HCT116 (cell line): Measurements from ENCODE around the gene FAM83E. TPM values are rescaled to one million over a fixed set of nuclear protein-coding genes. Genes with fewer than 3 reads are reported as not detected.

ENCODE experiments used
- ATAC-seq: fragments of 200-7000 bp; cut with Tn5 transposase; 2 replicates; pipeline ENCODE4 v1.9.1; 2020; ENCODE audit warnings: mild to moderate bottlenecking, moderate library complexity
- BruUV-seq: library from RNA; stranded (reverse); fragments of 400-500 nt; replicated peaks from 2 replicates; lab custom pipeline; 2021; lab: Mats Ljungman, UMichigan
- CTCF ChIA-PET: fragments of 300-600 bp; sonication (Branson Sonifier 250); formaldehyde crosslinking; loops from one replicate; lab custom pipeline; 2021; ENCODE audit warnings: antibody characterized with exemption; lab: Charles Lee
- POLR2A ChIA-PET: fragments of 300-600, 350-600 bp; sonication (Branson Sonifier 250); formaldehyde crosslinking; loops from one replicate; lab custom pipeline; 2021; ENCODE audit warnings: antibody characterized with exemption; lab: Charles Lee
- RAD21 ChIA-PET, 2 experiments: fragments of 300-600 bp; sonication (Branson Sonifier 250); formaldehyde crosslinking; loops; one replicate each; lab custom pipeline; 2023; ENCODE audit warnings: low total read pairs in 2 of 2; ENCODE audit not compliant: uncharacterized antibody in 2 of 2, unreplicated experiment in 2 of 2, low non-redundant PET in 1 of 2; lab: Charles Lee
- DNase-seq: peaks from one replicate; pipeline ENCODE4 v3.0.0-alpha.2; 2010; ENCODE audit warnings: low read depth, low spot score
- H2AFZ ChIP-seq: fragments of 200-600 bp; shearing (Covaris generic), sonication (generic); 2 replicates; pipeline ENCODE4 v1.6.1; 2017; ENCODE audit warnings: low read depth, mixed run types, mixed read lengths, antibody characterized with exemption, low read length; ENCODE audit not compliant: poor library complexity, severe bottlenecking
- H3K27ac ChIP-seq: 2 replicates; pipeline ENCODE4 v1.5.1; 2012; ENCODE audit warnings: low read depth, low read length
- H3K27me3 ChIP-seq: fragments of 200-600 bp; sonication (generic); 2 replicates; pipeline ENCODE4 v1.6.1; 2016; ENCODE audit warnings: mixed run types, low read length, mixed read lengths; ENCODE audit not compliant: insufficient read depth
- H3K36me3 ChIP-seq, 2 experiments: fragments of 200-500 bp in 1 of 2; fragments of 200-600 bp in 1 of 2; sonication (Bioruptor generic) in 1 of 2; sonication (generic) in 1 of 2; 2 replicates each; pipeline versions ENCODE4 v1.5.1 to v1.6.1; 2014 to 2016; ENCODE audit warnings: low read length in 2 of 2, inconsistent platforms in 1 of 2, mixed read lengths in 1 of 2, mixed run types in 1 of 2; ENCODE audit not compliant: insufficient read depth in 2 of 2, control insufficient read depth in 1 of 2
- H3K4me1 ChIP-seq, 2 experiments: fragments of 200-600 bp in 1 of 2; sonication (generic) in 1 of 2; 2 replicates each; pipeline versions ENCODE4 v1.5.1 to v1.6.1; 2012 to 2017; ENCODE audit warnings: low read length in 2 of 2, inconsistent platforms in 1 of 2, mild to moderate bottlenecking in 1 of 2, mixed read lengths in 1 of 2, mixed run types in 1 of 2, moderate library complexity in 1 of 2; ENCODE audit not compliant: insufficient read depth in 2 of 2, control insufficient read depth in 1 of 2
- H3K4me2 ChIP-seq: fragments of 200-600 bp; sonication (generic); 2 replicates; pipeline ENCODE4 v1.6.1; 2017; ENCODE audit warnings: mixed run types, low read length, mixed read lengths
- H3K4me3 ChIP-seq, 2 experiments: fragments of 200-600 bp in 1 of 2; sonication (generic) in 1 of 2; replicated peaks in 1 of 2; 2 replicates each; pipeline ENCODE4 v1.5.1; 2011 to 2016; ENCODE audit warnings: low read length in 2 of 2, control low read depth in 1 of 2, low read depth in 1 of 2, mild to moderate bottlenecking in 1 of 2, mixed read lengths in 1 of 2, mixed run types in 1 of 2
- H3K79me2 ChIP-seq: fragments of 200-600 bp; sonication (generic); 2 replicates; pipeline ENCODE4 v1.6.1; 2017; ENCODE audit warnings: mild to moderate bottlenecking, mixed run types, low read length, moderate library complexity, mixed read lengths; ENCODE audit not compliant: insufficient read depth
- H3K9ac ChIP-seq: fragments of 200-600 bp; sonication (generic); 2 replicates; pipeline ENCODE4 v1.6.1; 2016; ENCODE audit warnings: low read length, mixed read lengths
- H3K9me2 ChIP-seq: fragments of 200-600 bp; sonication (generic), shearing (Covaris generic); 2 replicates; pipeline ENCODE4 v1.6.1; 2017; ENCODE audit warnings: mixed run types, mild to moderate bottlenecking, moderate library complexity; ENCODE audit not compliant: insufficient read depth
- H3K9me3 ChIP-seq, 2 experiments: fragments of 200-500 bp in 1 of 2; fragments of 200-600 bp in 1 of 2; sonication (Bioruptor generic) in 1 of 2; sonication (generic) in 1 of 2; 2 replicates each; pipeline ENCODE4 v1.6.1; 2014 to 2017; ENCODE audit warnings: low read length in 2 of 2, mixed read lengths in 2 of 2, inconsistent platforms in 1 of 2, low read depth in 1 of 2, mild to moderate bottlenecking in 1 of 2, mixed run types in 1 of 2, moderate library complexity in 1 of 2; ENCODE audit not compliant: control insufficient read depth in 1 of 2, insufficient read depth in 1 of 2
- H4K20me1 ChIP-seq: fragments of 200-600 bp; sonication (generic), shearing (Covaris generic); 2 replicates; pipeline ENCODE4 v1.6.1; 2017; ENCODE audit warnings: mixed run types, mild to moderate bottlenecking, moderate library complexity; ENCODE audit not compliant: insufficient read depth
- SIN3A ChIP-seq: IDR thresholded peaks from 2 replicates; pipeline ENCODE4 v1.6.1; 2012; ENCODE audit warnings: low read depth
- intact Hi-C: fragments of 100-400 bp; cut with micrococcal nuclease; formaldehyde crosslinking; loops from 2 replicates; pipeline ENCODE4 v1.10.0; 2022
- total RNA-seq: library from RNA; stranded (reverse); gene quantifications from one replicate; pipeline ENCODE4 v1.2.1, GENCODE V29; 2021; ENCODE audit not compliant: unreplicated experiment
- TF ChIP-seq, protein P1 (sequence below), 3 experiments: fragments of 200-600 bp in 1 of 3; sonication (generic) in 1 of 3; IDR thresholded peaks in 2 of 3; conservative IDR thresholded peaks in 1 of 3; 2 replicates each; pipeline ENCODE4 v1.5.1; 2012 to 2017; ENCODE audit warnings: low read depth in 2 of 3, low read length in 2 of 3, antibody characterized with exemption in 1 of 3, borderline replicate concordance in 1 of 3, control low read depth in 1 of 3, mild to moderate bottlenecking in 1 of 3, mixed read lengths in 1 of 3, mixed run types in 1 of 3, moderate library complexity in 1 of 3; ENCODE audit not compliant: insufficient read depth in 1 of 3
- TF ChIP-seq, protein P2 (sequence below): IDR thresholded peaks from 2 replicates; pipeline ENCODE4 v1.6.1; 2011; ENCODE audit warnings: mild to moderate bottlenecking, low read length, moderate library complexity; ENCODE audit not compliant: insufficient replicate concordance; ENCODE audit errors: extremely low read depth

The FAM83E gene
- total RNA-seq, 1 experiment from 2014 or later, result 6.8 TPM

DNA sequence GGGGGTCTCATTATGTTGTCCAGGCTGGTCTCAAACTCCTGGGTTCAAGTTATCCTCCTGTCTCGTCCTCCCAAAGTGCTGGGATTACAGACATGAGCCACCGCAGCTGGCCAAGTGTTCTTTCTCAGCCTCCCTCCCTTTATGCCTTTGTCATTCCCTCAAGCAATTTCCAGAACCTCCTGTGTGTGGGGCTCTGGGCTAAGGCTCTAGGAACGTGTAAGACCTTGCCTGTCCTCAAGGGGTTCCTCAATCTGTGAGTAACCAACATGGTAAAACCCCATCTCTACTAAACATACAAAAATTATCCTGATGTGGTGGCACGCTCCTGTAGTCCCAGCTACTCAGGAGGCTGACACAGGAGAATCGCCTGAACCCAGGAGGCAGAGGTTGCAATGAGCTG, 23.9 kb downstream of the FAM83E start:
- H3K27ac ChIP-seq, result no peak overlapping the region
- no peaks in the 10 kb centered on the region for H3K36me3 ChIP-seq
- H3K4me3 ChIP-seq, result no peak overlapping the region
- ChIA-PET RAD21 (no interaction called here), POLR2A (no interaction called here), CTCF (interaction anchor here (0.8 to 2.9 kb wide), 4 partner anchors 13 to 89 kb away, joined by 3 to 10 read pairs (median 4); no protein-coding TSS in a partner anchor)
- H3K9ac ChIP-seq, result no peak overlapping the region
- intact Hi-C loops, result no loop called here
- H3K79me2 ChIP-seq, result no peaks in the 10 kb centered on the region
- ATAC-seq (peak; percentile 41; the same call in 1 of the 2 replicates), DNase-seq (no peak)
- no TSS peak for BruUV-seq
- H4K20me1 ChIP-seq, result no peaks in the 10 kb centered on the region
- H3K9me2 ChIP-seq, result no peaks in the 10 kb centered on the region
- no peak for TF ChIP-seq SIN3A
- TF ChIP-seq, protein P1, sequence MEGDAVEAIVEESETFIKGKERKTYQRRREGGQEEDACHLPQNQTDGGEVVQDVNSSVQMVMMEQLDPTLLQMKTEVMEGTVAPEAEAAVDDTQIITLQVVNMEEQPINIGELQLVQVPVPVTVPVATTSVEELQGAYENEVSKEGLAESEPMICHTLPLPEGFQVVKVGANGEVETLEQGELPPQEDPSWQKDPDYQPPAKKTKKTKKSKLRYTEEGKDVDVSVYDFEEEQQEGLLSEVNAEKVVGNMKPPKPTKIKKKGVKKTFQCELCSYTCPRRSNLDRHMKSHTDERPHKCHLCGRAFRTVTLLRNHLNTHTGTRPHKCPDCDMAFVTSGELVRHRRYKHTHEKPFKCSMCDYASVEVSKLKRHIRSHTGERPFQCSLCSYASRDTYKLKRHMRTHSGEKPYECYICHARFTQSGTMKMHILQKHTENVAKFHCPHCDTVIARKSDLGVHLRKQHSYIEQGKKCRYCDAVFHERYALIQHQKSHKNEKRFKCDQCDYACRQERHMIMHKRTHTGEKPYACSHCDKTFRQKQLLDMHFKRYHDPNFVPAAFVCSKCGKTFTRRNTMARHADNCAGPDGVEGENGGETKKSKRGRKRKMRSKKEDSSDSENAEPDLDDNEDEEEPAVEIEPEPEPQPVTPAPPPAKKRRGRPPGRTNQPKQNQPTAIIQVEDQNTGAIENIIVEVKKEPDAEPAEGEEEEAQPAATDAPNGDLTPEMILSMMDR (IDR thresholded peaks at IDR 0.05 in 2 of 3, conservative IDR thresholded peaks at IDR 0.05 in 1 of 3; ENCODE audit: borderline replicate concordance in 1 of 3, insufficient read depth in 1 of 3, low read depth in 2 of 3, low read length in 2 of 3), result peak; percentile 20 to 40 (median 36); a peak in 4 of 6 replicates
- TF ChIP-seq, protein P2, sequence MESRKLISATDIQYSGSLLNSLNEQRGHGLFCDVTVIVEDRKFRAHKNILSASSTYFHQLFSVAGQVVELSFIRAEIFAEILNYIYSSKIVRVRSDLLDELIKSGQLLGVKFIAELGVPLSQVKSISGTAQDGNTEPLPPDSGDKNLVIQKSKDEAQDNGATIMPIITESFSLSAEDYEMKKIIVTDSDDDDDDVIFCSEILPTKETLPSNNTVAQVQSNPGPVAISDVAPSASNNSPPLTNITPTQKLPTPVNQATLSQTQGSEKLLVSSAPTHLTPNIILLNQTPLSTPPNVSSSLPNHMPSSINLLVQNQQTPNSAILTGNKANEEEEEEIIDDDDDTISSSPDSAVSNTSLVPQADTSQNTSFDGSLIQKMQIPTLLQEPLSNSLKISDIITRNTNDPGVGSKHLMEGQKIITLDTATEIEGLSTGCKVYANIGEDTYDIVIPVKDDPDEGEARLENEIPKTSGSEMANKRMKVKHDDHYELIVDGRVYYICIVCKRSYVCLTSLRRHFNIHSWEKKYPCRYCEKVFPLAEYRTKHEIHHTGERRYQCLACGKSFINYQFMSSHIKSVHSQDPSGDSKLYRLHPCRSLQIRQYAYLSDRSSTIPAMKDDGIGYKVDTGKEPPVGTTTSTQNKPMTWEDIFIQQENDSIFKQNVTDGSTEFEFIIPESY, result no peak
- H3K4me1 ChIP-seq, result peaks cover 6 to 24% of the 10 kb centered on the region in 2 experiments; a peak in 3 of 4 replicates
- no peak overlapping the region for H2AFZ ChIP-seq
- H3K4me2 ChIP-seq, result no peak overlapping the region
- H3K27me3 ChIP-seq, result no peaks in the 10 kb centered on the region
- no peaks in the 10 kb centered on the region for H3K9me3 ChIP-seq
